HUES64 (cell line): ENCODE data around the gene RAD54L.
"Not testable (repeated sequence)": the region's sequence is repeated elsewhere in the genome, so short reads cannot be mapped to it uniquely, and the experiment has no call there.

Experiments
- H3K27ac ChIP-seq: 2 replicates; pipeline ENCODE4 v1.7.0; 2013; ENCODE audit warnings: low read depth, low read length, inconsistent platforms
- H3K27me3 ChIP-seq: 2 replicates; pipeline ENCODE4 v1.6.1; 2013; ENCODE audit warnings: mild to moderate bottlenecking, low read length; ENCODE audit not compliant: insufficient read depth
- H3K36me3 ChIP-seq: 2 replicates; pipeline ENCODE4 v1.6.1; 2013; ENCODE audit warnings: mild to moderate bottlenecking, low read length; ENCODE audit not compliant: insufficient read depth
- H3K4me1 ChIP-seq: 2 replicates; pipeline ENCODE4 v1.6.1; 2013; ENCODE audit warnings: mild to moderate bottlenecking, low read length, moderate library complexity; ENCODE audit not compliant: insufficient read depth
- H3K4me3 ChIP-seq: 2 replicates; pipeline ENCODE4 v1.5.1; 2013; ENCODE audit warnings: mild to moderate bottlenecking, low read length, moderate library complexity
- H3K9ac ChIP-seq: 2 replicates; pipeline ENCODE4 v1.6.1; 2013; ENCODE audit warnings: mild to moderate bottlenecking, low read depth, low read length
- H3K9me3 ChIP-seq: 2 replicates; pipeline ENCODE4 v1.6.1; 2013; ENCODE audit warnings: low read depth, low read length; ENCODE audit not compliant: insufficient read depth
- WGBS: fragments of 150-250, 120-280 bp; methylation state at CpG from one replicate; pipeline ENCODE4 v1.1.7; 2013; ENCODE audit warnings: missing lambda C conversion rate; 5-methylcytosine and 5-hydroxymethylcytosine counted together

Gene RAD54L

DNA sequence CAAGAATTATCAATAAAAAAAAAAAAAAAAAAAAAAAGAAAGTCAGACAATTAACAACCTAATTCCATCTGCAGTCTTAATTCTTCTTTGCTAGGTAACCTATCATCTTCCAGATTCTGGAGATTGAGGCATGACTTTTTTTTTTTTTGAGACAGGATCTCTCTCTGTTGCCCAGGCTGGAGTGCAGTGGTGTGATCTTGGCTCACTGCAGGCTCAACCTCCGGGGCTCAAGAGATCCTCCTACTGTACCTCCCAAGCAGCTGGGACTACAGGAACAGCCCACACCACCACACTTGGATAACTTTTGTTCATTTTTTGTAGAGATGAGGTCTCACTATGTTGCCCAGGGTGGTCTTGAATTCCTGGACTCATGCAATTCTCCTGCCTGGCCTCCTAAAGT is 4.6 kb upstream of the RAD54L start:
- H3K27ac ChIP-seq = no peak overlapping the region
- no peaks in the 10 kb centered on the region for H3K36me3 ChIP-seq
- H3K4me1 ChIP-seq = peaks cover 3% of the 10 kb centered on the region; the same call in 1 of the 2 replicates
- no peak overlapping the region for H3K4me3 ChIP-seq
- WGBS = 89% methylated on average over 1 of the region's 1 CpG
- H3K9me3 ChIP-seq = 0 out of 2 replicates have a peak, but pooled peaks cover 10% of the 10 kb centered on the region
- no peaks in the 10 kb centered on the region for H3K27me3 ChIP-seq
- H3K9ac ChIP-seq = no peak overlapping the region

DNA sequence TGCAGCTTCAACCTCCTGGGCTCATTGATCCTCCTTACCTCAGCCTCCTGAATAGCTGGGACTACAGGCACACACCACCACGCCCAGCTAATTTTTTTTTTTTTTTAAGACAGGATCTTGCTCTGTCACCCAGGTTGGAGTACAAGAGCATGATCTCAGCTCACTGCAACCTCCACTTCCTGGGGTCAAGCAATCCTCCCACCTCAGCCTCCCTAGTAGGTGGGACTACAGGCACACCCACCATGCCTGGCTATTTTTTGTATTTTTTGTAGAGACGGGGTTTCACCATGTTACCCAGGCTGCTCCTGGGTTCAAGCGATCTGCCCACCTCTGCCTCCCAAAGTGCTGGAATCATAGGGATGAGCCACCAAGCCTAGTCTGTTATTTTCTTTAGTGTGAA is 3.7 kb upstream of the RAD54L start:
- H3K9me3 ChIP-seq, H3K4me3 ChIP-seq, H3K27me3 ChIP-seq, H3K4me1 ChIP-seq, H3K9ac ChIP-seq, H3K36me3 ChIP-seq, H3K27ac ChIP-seq: not testable (repeated sequence)
- WGBS = 97% methylated on average over 3 of the region's 3 CpGs

DNA sequence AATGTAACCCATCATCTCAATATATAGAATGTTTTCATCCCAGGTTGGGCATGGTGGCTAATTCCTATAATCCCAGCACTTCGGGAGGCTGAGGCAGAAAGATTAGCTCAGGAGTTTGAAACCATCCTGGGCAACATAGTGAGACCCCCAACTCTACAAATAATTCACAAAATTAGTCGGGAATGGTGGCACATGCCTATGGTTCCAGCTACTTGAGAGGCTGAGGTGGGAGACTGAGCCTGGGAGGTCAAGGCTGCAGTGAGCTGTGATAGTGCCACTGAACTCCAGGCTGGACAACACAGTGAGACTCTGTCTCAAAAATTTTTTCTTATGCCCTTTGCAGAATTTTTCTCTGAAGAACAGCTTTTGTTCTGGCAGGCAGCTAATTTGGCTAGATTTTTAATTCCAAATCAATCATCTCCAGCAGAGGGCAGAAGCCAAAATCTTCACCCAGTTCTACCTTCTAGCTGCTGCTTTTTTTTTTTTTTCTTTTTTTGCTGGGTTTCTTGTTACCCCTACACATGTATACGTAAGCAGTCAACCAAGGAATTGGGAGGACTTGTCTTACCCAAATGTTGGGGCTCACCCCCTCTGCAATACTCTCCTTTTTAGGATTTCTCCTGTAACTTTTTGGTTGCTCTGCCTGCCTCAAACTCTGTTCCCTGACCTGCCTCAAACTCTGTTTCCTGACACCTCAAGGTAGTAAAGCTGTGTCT is 2.7 kb upstream of the RAD54L start:
- no peaks in the 10 kb centered on the region for H3K9me3 ChIP-seq
- peaks cover 10% of the 10 kb centered on the region for H3K36me3 ChIP-seq
- 87% methylated on average over 3 of the region's 3 CpGs for WGBS
- no peak overlapping the region for H3K27ac ChIP-seq
- peaks cover 9% of the 10 kb centered on the region; the same call in 1 of the 2 replicates for H3K4me1 ChIP-seq
- H3K9ac ChIP-seq = no peak overlapping the region
- no peak overlapping the region for H3K4me3 ChIP-seq
- no peaks in the 10 kb centered on the region for H3K27me3 ChIP-seq

DNA sequence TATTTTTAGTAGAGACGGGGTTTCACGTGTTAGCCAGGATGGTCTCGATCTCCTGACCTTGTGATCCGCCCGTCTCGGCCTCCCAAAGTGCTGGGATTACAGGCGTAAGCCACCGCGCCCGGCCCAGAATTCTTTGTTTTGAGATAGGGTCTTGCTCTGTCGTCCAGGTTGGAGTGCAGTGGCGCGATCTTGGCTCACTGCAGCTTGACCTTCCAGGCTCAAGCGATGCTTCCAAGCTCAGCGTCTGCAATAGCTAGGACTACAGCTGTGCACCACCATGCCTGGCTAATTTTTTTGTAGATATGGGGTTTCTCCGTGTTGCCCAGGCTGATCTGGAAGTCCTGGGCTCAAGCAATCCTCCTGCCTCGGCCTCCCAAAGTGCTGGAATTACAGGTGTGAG is 1.4 kb upstream of the RAD54L start:
- not testable (repeated sequence) for H3K9me3 ChIP-seq, H3K4me3 ChIP-seq, H3K4me1 ChIP-seq, H3K27me3 ChIP-seq, H3K9ac ChIP-seq, H3K27ac ChIP-seq
- WGBS = 95% methylated on average over 17 of the region's 17 CpGs
- peaks cover 23% of the 10 kb centered on the region for H3K36me3 ChIP-seq

DNA sequence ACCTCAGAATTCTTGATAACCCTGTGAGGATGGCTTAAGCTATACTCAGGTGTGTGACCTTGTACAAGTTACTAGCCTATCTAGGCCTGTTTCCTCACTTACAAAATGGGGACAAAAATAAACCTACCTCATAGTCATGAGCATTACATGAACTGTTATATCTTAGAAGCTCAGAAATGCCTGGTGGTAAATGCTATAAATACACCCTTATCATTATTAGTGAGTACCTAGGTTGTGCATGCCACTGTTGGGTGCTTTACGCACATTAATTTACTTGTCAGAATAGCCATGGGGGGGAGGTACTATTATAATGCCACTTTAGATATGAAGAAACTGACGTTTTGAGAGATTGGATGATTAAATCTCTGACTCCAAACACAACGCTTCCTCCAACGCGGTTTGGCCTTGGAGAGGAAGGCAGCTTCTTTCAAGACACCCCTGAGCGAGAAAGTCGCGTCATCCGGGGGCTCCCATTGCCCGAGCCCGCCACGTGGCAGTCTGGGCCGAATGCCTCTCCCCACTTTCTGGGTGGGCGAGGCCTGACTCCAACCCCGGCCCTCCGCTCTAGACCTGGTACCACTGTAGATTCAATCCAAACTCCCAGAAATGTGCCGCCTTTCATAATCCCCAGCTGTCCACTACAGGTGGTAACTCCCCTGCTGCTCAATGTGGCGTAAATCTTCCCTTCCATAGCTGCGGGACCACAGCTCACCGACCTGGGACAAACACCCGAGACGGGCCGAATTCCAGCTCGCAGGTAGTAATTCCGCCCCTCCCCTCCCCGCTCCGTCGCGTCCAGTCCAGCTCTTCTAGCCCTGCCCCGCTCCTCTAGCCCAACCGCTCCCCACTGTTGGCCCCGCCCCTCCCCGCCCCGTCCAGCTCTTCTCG is 771 bp upstream of the RAD54L start:
- H3K27ac ChIP-seq = peak overlapping the region; percentile 72; the same call in 1 of the 2 replicates
- peaks cover 29% of the 10 kb centered on the region for H3K36me3 ChIP-seq
- H3K4me3 ChIP-seq = peak overlapping the region; percentile 91
- 9% methylated on average over 31 of the region's 35 CpGs for WGBS
- peaks cover 9% of the 10 kb centered on the region; the same call in 1 of the 2 replicates for H3K4me1 ChIP-seq
- no peaks in the 10 kb centered on the region for H3K27me3 ChIP-seq
- H3K9ac ChIP-seq = peak overlapping the region; percentile 89
- no peaks in the 10 kb centered on the region for H3K9me3 ChIP-seq

DNA sequence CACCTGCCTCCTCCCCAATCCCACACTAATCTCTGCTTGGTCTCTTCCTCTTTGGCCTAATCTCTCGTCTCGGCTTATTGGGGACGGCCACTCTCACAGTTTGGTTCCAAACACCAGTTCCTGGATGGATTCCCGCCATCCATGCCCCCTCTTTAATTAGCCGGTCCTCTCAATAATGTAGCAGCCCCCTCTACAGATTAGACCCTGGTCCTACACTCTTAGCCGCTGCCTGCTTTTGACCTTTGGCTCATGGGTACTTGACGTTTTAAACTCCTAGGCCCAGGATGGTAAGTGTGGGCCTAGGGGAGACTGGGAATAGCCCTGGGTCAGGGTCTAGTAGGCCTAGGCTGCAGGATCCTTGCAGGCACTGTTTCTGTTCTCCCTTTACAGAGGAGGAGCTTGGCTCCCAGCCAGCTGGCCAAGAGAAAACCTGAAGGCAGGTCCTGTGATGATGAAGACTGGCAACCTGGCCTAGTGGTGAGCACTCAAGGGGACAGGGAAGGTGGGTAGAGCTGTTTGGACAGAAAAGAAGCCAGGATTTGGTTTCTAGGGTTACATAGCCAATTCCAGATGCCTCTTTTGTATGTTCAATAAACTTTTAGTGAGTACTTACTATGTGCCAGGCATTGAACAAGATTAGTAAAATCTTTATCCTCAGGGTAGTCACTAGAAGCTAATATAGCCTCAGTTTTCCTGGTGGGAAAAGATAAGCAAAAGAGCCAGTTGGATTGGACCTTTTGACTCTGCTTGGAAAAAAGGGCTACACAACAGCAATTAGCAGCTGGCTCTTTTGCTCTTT is 758 bp downstream of the RAD54L start:
- Histone ChIP-seq H3K4me3 (peak overlapping the region; percentile 94), H3K9me3 (no peaks in the 10 kb centered on the region), H3K4me1 (peaks cover 9% of the 10 kb centered on the region; the same call in 1 of the 2 replicates), H3K36me3 (peaks cover 44% of the 10 kb centered on the region), H3K9ac (peak overlapping the region; percentile 94), H3K27ac (peak overlapping the region; percentile 86), H3K27me3 (no peaks in the 10 kb centered on the region)
- WGBS = 1% methylated on average over 7 of the region's 7 CpGs

DNA sequence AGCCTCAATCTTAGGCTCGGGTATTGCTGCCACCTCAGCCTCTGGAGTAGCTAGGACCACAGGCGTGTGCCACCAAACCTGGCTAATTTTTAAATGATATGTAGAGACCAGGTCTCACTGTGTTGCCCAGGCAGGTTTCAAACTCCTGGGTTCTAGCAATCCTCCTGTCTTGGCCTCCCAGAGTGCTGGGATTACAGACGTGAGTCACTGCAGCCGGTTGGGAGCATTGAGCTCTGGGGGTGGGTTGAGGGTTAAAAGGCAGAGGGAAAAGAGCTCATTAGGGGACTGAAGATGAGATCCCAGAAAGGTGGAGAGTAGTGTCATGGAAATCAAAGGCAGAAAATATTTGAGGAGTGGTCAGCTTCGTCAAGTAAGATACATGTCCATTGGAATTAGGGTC is 7.1 kb downstream of the RAD54L start:
- no peak overlapping the region for H3K9ac ChIP-seq
- no peaks in the 10 kb centered on the region for H3K27me3 ChIP-seq
- H3K4me1 ChIP-seq = no peaks in the 10 kb centered on the region; the same call in 1 of the 2 replicates
- peaks cover 88% of the 10 kb centered on the region for H3K36me3 ChIP-seq
- H3K9me3 ChIP-seq = no peaks in the 10 kb centered on the region
- H3K4me3 ChIP-seq = no peak overlapping the region
- no peak overlapping the region for H3K27ac ChIP-seq
- 89% methylated on average over 5 of the region's 5 CpGs for WGBS

DNA sequence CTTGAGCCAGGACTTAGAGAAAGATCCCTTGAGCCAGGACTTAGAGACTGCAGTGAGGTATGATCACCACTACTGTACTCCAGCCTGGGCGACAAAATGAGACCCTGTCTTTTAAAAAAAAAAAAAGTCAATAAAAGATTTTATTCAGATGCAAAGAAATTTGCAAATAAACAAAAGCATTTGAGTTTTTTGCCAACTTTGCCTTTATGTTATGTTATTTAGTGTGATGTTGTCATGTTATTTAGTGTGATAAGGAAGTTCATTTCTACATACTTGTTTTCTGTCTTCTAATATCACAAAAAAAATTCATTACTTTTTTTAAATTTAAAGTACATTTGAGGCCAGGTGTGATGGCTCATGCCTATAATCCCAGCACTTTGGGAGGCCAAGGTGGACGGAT is 9.0 kb downstream of the RAD54L start:
- Histone ChIP-seq H3K4me3 (no peak overlapping the region), H3K27me3 (no peaks in the 10 kb centered on the region), H3K36me3 (peaks cover 89% of the 10 kb centered on the region), H3K9ac (no peak overlapping the region), H3K9me3 (no peaks in the 10 kb centered on the region), H3K4me1 (no peaks in the 10 kb centered on the region; the same call in 1 of the 2 replicates), H3K27ac (no peak overlapping the region)
- 90% methylated on average over 1 of the region's 2 CpGs for WGBS

DNA sequence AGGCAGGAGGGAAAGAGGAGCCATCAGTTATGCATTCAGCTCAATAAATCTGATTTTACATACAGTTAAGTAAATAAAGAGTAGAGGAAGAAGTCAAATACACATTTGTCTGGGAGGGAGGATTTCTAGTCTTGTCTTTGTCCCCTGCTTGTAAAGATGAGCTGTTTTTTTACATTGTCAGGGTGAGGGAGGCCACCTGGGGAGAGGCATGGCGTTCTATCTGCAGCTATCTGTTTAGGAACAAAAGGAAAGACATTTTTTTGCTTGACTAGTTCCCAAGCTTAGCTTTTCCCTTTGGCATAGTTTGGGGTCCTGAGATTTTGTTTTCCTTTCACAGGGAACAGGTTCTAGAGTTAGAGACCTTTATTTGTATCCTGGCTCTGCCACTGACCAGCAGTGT is 14.9 kb downstream of the RAD54L start:
- Histone ChIP-seq H3K9me3 (no peaks in the 10 kb centered on the region), H3K36me3 (peaks cover 97% of the 10 kb centered on the region), H3K27ac (peak overlapping the region; percentile 28; the same call in 1 of the 2 replicates), H3K4me3 (no peak overlapping the region), H3K9ac (no peak overlapping the region), H3K4me1 (no peaks in the 10 kb centered on the region), H3K27me3 (no peaks in the 10 kb centered on the region)
- WGBS = 81% methylated on average over 1 of the region's 1 CpG

DNA sequence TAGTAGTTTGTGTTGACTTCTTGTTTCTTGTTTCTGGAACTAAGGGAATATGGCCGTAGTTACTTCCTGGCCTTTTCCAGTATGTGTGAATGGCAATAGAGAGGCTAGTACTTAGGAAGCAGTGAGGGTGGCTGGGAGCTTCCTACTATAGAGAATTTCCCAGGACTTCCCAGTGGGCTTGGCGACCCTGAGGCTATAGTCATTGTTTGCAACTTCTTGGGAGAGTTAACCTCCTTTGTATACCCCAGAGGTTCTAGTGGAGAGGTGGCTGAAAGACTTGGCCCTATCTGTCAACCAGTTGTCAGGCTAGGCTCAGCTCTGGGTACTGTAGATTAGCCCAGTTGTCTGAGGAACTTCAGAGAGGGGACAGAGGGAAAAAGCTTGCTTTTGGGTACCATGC is 15.6 kb downstream of the RAD54L start:
- H3K4me3 ChIP-seq = no peak overlapping the region
- no peaks in the 10 kb centered on the region for H3K4me1 ChIP-seq
- no peak overlapping the region for H3K9ac ChIP-seq
- WGBS = 83% methylated on average over 2 of the region's 2 CpGs
- no peaks in the 10 kb centered on the region for H3K27me3 ChIP-seq
- peaks cover 97% of the 10 kb centered on the region for H3K36me3 ChIP-seq
- H3K27ac ChIP-seq = peak overlapping the region; percentile 28; the same call in 1 of the 2 replicates
- H3K9me3 ChIP-seq = no peaks in the 10 kb centered on the region

DNA sequence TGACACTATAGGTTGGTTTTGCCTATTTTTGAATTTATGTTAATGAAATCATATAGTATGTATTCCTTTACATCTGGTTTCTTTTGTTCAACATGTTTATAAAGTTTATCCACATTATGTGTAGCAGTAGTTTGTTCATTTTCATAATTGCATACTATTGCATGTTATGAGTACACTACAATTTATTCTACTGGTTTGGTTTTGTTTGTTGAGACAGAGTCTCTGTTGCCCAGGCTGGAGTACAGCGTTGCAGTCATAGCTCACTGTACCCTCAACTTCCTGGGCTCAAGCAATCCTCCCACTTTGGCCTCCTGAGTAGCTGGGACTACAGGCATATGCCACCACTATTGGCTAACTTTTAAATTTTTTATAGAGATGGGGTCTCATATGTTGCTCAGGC is 21.0 kb downstream of the RAD54L start:
- Histone ChIP-seq H3K4me3 (no peak overlapping the region), H3K4me1 (no peaks in the 10 kb centered on the region), H3K9me3 (no peaks in the 10 kb centered on the region), H3K9ac (no peak overlapping the region), H3K27ac (no peak overlapping the region), H3K27me3 (no peaks in the 10 kb centered on the region), H3K36me3 (peaks cover 100% of the 10 kb centered on the region)
- WGBS = 87% methylated on average over 1 of the region's 1 CpG
